ENCODE measurements around the gene ZNF865. TPM values are rescaled to one million over a fixed set of nuclear protein-coding genes. Genes with fewer than 3 reads are reported as not detected.

Gene ZNF865
- total RNA-seq, 4 donors from 2014 or later: 8.6 to 18.9 (median 14.3) TPM

DNA sequence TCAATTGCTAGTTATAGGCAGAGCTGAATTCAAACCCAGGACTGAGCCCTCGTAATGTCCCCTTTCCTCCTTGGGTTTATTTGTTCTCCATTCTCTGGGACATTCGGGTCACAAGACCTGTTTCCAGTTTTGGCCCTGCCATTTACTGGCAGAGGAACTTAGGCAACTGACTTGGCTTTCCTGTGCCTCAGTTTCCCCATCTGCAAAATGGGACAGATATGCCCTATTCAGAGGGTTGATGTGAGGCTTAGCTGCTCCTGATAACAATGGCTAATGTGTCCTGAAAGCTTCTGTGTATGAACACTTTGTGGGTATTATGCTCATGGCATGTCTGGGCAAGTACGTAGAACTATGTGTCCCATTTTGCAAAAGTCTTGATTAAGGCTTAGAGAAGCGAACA is 4.4 kb upstream of the ZNF865 start:
- Histone ChIP-seq H3K27me3 (no peaks in the 10 kb centered on the region), H3K4me3 (peak overlapping the region; percentile 61 to 99 (median 72)), H3K36me3 (peaks cover 0 to 16% (median 0%) of the 10 kb centered on the region in 3 donors), H3K9me3 (no peaks in the 10 kb centered on the region), H3K27ac (peak overlapping the region; percentile 96 to 98 (median 96)), H3K4me1 (peaks cover 0 to 32% (median 10%) of the 10 kb centered on the region in 4 donors)
- TF ChIP-seq, protein P1, sequence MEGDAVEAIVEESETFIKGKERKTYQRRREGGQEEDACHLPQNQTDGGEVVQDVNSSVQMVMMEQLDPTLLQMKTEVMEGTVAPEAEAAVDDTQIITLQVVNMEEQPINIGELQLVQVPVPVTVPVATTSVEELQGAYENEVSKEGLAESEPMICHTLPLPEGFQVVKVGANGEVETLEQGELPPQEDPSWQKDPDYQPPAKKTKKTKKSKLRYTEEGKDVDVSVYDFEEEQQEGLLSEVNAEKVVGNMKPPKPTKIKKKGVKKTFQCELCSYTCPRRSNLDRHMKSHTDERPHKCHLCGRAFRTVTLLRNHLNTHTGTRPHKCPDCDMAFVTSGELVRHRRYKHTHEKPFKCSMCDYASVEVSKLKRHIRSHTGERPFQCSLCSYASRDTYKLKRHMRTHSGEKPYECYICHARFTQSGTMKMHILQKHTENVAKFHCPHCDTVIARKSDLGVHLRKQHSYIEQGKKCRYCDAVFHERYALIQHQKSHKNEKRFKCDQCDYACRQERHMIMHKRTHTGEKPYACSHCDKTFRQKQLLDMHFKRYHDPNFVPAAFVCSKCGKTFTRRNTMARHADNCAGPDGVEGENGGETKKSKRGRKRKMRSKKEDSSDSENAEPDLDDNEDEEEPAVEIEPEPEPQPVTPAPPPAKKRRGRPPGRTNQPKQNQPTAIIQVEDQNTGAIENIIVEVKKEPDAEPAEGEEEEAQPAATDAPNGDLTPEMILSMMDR (IDR thresholded peaks at IDR 0.05): no peak
- no peak for TF ChIP-seq POLR2A (IDR thresholded peaks at IDR 0.05)
- no peak for DNase-seq

DNA sequence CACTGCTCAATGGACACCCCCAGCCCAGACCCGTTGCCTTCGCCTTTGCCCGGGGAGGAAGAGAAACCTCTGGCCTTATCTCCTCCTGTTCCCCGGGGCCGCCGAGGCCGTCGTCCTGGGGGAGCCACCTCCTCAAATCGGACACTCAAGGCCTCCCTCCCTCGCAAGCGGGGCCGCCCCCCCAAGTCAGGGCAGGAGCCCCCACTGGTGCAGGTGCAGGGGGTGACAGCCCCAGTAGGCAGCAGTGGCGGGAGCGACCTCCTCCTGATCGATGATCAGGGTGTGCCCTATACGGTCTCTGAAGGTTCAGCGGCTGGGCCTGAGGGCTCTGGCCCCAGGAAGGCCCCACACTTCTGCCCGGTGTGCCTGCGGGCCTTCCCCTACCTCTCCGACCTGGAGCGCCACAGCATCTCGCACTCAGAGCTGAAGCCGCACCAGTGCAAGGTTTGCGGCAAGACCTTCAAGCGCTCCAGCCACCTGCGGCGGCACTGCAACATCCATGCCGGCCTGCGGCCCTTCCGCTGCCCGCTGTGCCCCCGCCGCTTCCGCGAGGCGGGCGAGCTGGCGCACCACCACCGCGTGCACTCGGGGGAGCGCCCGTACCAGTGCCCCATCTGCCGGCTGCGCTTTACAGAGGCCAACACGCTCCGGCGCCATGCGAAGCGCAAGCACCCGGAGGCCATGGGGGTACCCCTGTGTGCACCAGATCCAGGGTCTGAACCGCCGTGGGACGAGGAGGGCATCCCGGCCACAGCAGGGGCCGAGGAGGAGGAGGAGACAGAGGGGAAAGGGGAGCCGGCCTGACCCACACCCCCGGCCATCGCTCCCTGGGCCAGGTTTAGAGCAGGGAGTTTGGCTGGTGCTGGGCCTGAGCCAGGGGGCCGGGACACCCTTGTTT is 3.1 kb upstream of the ZNF865 start:
- H3K27me3 ChIP-seq: no peaks in the 10 kb centered on the region
- no peak for DNase-seq
- H3K4me3 ChIP-seq: no peak overlapping the region
- H3K36me3 ChIP-seq: peaks cover 0 to 3% (median 0%) of the 10 kb centered on the region in 3 donors
- H3K27ac ChIP-seq: no peak overlapping the region
- no peaks in the 10 kb centered on the region for H3K9me3 ChIP-seq
- TF ChIP-seq, protein P1 (IDR thresholded peaks at IDR 0.05): no peak
- no peak for TF ChIP-seq POLR2A (IDR thresholded peaks at IDR 0.05)
- H3K4me1 ChIP-seq: peaks cover 0 to 40% (median 14%) of the 10 kb centered on the region in 4 donors

DNA sequence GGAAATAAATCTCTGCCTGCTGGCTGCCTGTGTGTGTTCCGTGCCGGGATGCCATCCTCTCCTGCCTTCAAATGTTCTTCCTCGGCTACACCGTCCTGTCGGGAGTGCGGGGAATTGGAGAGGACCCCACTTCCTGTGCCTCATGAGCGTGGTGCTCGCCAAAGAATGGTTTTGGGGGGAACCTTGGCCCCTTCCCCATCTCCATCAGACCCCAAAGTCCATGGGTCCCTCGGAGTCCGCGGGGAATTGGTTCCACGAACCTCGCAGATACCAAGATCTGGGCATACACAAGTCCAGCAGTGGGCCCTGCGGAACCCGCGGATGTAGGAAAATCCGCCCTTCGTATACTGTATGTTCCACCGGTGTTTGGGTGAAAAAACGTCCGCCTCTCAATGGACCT is 2.3 kb upstream of the ZNF865 start:
- DNase-seq: no peak
- Histone ChIP-seq H3K9me3 (no peaks in the 10 kb centered on the region), H3K27me3 (no peaks in the 10 kb centered on the region), H3K4me1 (peaks cover 0 to 40% (median 14%) of the 10 kb centered on the region in 4 donors), H3K4me3 (no peak overlapping the region), H3K36me3 (no peaks in the 10 kb centered on the region), H3K27ac (no peak overlapping the region)
- TF ChIP-seq POLR2A (IDR thresholded peaks at IDR 0.05): no peak
- TF ChIP-seq, protein P1 (IDR thresholded peaks at IDR 0.05): no peak

DNA sequence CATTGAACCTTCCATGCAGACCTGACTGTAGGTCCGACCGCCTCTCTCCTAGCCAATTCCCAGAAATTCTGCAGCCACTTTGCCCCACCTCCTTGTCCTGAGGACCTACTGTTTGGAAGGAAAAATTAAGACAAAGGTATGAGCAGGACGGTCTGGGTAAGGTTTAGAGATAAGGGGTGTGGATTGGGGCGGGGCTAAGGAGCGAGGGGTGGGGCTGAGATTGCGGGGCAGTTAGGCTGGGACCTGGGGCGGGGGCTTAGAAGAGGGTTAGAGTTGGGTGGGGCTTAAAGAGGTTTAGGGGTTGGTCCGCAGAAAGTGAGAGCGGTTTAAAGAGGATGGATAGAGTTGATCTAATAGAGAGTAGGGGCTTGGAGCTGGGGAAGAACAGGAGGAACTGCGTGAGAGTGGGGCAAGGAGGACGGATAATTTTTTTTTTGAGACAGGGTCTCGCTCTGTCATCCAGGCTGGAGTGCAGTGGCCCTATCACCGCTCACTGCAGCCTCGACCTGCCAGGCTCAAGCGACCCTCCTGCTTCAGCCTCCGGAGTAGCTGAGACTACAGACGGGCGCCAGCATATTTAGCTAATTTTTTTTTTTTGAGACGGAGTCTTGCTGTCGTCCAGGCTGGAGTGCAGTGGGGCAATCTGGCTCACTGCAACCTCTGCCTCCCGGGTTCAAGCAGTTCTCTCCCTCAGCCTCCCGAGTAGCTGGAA is 1.7 kb upstream of the ZNF865 start:
- no peak for DNase-seq
- Histone ChIP-seq H3K4me3 (no peak overlapping the region), H3K4me1 (peaks cover 0 to 40% (median 14%) of the 10 kb centered on the region in 4 donors), H3K27ac (peak overlapping the region in 2 of 4 donors; percentile 96 to 99), H3K9me3 (no peaks in the 10 kb centered on the region), H3K36me3 (no peaks in the 10 kb centered on the region), H3K27me3 (no peaks in the 10 kb centered on the region)
- TF ChIP-seq POLR2A (IDR thresholded peaks at IDR 0.05): no peak

GRCh38 chr19:55605207-55605636 is 225 bp upstream of the ZNF865 start:
- H3K9me3 ChIP-seq: no peaks in the 10 kb centered on the region
- peak overlapping the region; percentile 68 to 98 (median 92) for H3K4me3 ChIP-seq
- peak; percentile 96 to 99 (median 97) for DNase-seq
- peaks cover 0 to 40% (median 14%) of the 10 kb centered on the region in 4 donors for H3K4me1 ChIP-seq
- H3K27ac ChIP-seq: peak overlapping the region; percentile 90 to 99 (median 96)
- no peaks in the 10 kb centered on the region for H3K27me3 ChIP-seq
- TF ChIP-seq POLR2A (IDR thresholded peaks at IDR 0.05): peak in 1 of 2 donors; percentile 39
- TF ChIP-seq, protein P1 (IDR thresholded peaks at IDR 0.05): no peak
- H3K36me3 ChIP-seq: peaks cover 0 to 15% (median 0%) of the 10 kb centered on the region in 3 donors

Measured in Peyer's patch (tissue), 4 donors.